Measurements from ENCODE around the gene CTIF.

DNA sequence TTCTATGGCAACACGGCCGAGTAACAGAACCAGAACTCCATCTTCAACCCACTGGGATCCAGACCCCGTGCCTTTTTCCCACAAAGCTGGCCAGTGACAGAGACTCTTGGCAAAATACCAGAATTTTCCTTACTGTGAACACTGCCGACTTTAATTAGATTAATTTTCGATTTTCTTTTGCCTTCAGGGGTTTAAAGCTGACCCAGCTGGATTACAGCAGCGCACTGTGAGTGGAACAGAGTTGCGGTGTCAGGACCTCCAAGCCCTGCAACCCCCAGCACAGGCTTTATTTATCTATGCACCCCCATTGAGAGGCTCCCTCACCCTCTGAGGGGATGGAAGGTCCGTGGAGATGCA, 36.4 kb downstream of the CTIF start:
- TF ChIP-seq, protein P1, sequence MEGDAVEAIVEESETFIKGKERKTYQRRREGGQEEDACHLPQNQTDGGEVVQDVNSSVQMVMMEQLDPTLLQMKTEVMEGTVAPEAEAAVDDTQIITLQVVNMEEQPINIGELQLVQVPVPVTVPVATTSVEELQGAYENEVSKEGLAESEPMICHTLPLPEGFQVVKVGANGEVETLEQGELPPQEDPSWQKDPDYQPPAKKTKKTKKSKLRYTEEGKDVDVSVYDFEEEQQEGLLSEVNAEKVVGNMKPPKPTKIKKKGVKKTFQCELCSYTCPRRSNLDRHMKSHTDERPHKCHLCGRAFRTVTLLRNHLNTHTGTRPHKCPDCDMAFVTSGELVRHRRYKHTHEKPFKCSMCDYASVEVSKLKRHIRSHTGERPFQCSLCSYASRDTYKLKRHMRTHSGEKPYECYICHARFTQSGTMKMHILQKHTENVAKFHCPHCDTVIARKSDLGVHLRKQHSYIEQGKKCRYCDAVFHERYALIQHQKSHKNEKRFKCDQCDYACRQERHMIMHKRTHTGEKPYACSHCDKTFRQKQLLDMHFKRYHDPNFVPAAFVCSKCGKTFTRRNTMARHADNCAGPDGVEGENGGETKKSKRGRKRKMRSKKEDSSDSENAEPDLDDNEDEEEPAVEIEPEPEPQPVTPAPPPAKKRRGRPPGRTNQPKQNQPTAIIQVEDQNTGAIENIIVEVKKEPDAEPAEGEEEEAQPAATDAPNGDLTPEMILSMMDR (IDR thresholded peaks at IDR 0.05) = no peak
- TF ChIP-seq, protein P2, sequence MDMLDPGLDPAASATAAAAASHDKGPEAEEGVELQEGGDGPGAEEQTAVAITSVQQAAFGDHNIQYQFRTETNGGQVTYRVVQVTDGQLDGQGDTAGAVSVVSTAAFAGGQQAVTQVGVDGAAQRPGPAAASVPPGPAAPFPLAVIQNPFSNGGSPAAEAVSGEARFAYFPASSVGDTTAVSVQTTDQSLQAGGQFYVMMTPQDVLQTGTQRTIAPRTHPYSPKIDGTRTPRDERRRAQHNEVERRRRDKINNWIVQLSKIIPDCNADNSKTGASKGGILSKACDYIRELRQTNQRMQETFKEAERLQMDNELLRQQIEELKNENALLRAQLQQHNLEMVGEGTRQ (IDR thresholded peaks at IDR 0.05; ENCODE audit: borderline replicate concordance, low read depth, low read length) = no peak

Measured in SK-N-SH (cell line).